Muscle of leg (tissue), 11 donors: ENCODE data around the gene CERS2. TPM values are rescaled to one million over a fixed set of nuclear protein-coding genes. Genes with fewer than 3 reads are reported as not detected.

Source experiments
- DNase-seq: peaks from one replicate; pipeline ENCODE4 v3.0.0; 2013
- H3K27ac ChIP-seq: one replicate; pipeline ENCODE4 v1.5.1; 2013; ENCODE audit warnings: mild to moderate bottlenecking, low read length, control low read depth
- H3K27me3 ChIP-seq: one replicate; pipeline ENCODE4 v1.6.1; 2013; ENCODE audit warnings: low read length; ENCODE audit not compliant: control insufficient read depth, insufficient read depth
- H3K36me3 ChIP-seq: one replicate; pipeline ENCODE4 v1.6.1; 2013; ENCODE audit warnings: low read length; ENCODE audit not compliant: control insufficient read depth, insufficient read depth
- H3K4me1 ChIP-seq: one replicate; pipeline ENCODE4 v1.6.1; 2013; ENCODE audit warnings: low read length; ENCODE audit not compliant: control insufficient read depth, insufficient read depth
- H3K4me3 ChIP-seq: one replicate; pipeline ENCODE4 v1.5.1; 2013; ENCODE audit warnings: low read length, control low read depth
- H3K9me3 ChIP-seq: replicated peaks from 2 replicates; pipeline ENCODE4 v1.6.1; 2013; ENCODE audit warnings: low read depth, low read length; ENCODE audit not compliant: control insufficient read depth
- WGBS: methylation state at CpG from one replicate; pipeline ENCODE4 v1.1.5; 2013; ENCODE audit warnings: missing lambda C conversion rate; ENCODE audit not compliant: insufficient coverage; 5-methylcytosine and 5-hydroxymethylcytosine counted together
- polyA plus RNA-seq, 8 donors: library from polyadenylated mRNA; unstranded; fragments of 120-200 nt; gene quantifications; one replicate each; pipeline versions ENCODE4 v1.2.1 to v1.2.3, GENCODE V29; 2013; ENCODE audit warnings: inconsistent platforms in 1 of 8, low replicate concordance in 1 of 8; ENCODE audit not compliant: insufficient read length in 8 of 8, insufficient read depth in 1 of 8
- total RNA-seq: library from RNA; stranded (reverse); fragments of 120-200 nt; gene quantifications from one replicate; pipeline ENCODE4 v1.2.4, GENCODE V29; 2013

CERS2 gene
- total and polyA plus RNA-seq, 9 donors: 47.3 to 111 (median 83.9) TPM

GRCh38 chr1:150981805-150982712 is 7.4 kb upstream of the CERS2 start, which contains the start of gene ANXA9:
ANXA9 (plus strand) TSS chr1:150982292; CDS start chr1:150983106, 814 bp downstream.
- Histone ChIP-seq H3K27me3 (no peaks in the 10 kb centered on the region), H3K27ac (no peak within 1 kb of the TSS), H3K4me3 (no peak within 1 kb of the TSS), H3K9me3 (no peaks in the 10 kb centered on the region), H3K36me3 (no peaks in the 10 kb centered on the region), H3K4me1 (peaks cover 12% of the 10 kb centered on the region)
- DNase-seq: no peak
- 25% methylated on average over 5 of the region's 12 CpGs for WGBS

- WGBS: 45% methylated on average over 2 of the region's 6 CpGs
- peaks cover 12% of the 10 kb centered on the region for H3K4me1 ChIP-seq
- no peaks in the 10 kb centered on the region for H3K27me3 ChIP-seq
- H3K27ac ChIP-seq: no peak overlapping the region
- no peaks in the 10 kb centered on the region for H3K9me3 ChIP-seq
- no peaks in the 10 kb centered on the region for H3K36me3 ChIP-seq
- no peak overlapping the region for H3K4me3 ChIP-seq
- no peak for DNase-seq
Measured at GRCh38 chr1:150981177-150981804, 6.7 kb upstream of the CERS2 start.

DNA sequence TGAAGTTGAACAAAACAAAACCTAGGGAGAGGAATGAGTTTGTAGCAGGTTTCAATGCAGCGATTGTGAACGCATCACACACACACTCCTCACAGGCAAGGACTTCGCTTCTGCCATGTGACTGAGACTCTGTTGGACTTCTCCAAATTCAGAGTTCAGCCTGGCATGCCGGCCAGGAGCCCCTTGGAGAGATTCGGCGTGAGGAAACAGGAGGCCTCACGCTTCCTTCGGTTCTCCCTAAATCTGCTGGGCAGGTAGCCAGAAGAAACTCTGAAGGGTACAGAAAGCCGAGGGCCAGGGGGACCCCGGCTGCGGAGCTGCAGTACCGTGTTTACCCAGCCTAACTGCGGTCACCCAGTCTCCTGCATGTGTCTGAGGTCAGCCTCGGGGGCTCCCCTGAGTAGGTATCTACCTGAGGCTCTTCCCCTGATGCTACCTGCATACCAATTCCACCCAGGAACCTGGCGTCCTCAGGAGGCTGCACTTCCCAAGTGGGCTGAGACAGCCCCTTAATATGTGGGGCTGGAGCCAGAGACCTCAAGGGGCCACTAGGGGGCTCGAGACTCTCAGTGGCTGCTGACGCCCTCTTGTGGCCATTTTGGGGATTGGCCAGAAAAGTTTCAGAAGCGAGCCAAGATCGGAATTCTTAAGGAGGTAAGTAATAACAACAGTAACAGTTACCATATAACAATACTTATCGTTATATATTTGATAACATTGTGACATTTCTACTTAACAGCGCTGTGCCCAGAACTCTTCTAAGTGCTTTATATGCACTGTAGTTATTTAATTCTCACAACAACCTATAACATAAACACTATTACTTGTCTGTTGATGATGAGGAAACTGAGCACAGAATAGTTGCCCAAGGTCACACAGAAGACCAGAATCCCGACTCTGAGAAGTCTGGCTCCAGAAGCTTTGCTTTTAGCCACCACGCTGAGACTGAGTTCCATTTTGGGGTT is 4.7 kb upstream of the CERS2 start:
- 33% methylated on average over 10 of the region's 23 CpGs for WGBS
- H3K4me3 ChIP-seq: peak overlapping the region; percentile 4
- H3K9me3 ChIP-seq: no peaks in the 10 kb centered on the region
- H3K27ac ChIP-seq: peak overlapping the region; percentile 25
- H3K4me1 ChIP-seq: peaks cover 15% of the 10 kb centered on the region
- no peaks in the 10 kb centered on the region for H3K27me3 ChIP-seq
- H3K36me3 ChIP-seq: no peaks in the 10 kb centered on the region
- peak; percentile 95 for DNase-seq

DNA sequence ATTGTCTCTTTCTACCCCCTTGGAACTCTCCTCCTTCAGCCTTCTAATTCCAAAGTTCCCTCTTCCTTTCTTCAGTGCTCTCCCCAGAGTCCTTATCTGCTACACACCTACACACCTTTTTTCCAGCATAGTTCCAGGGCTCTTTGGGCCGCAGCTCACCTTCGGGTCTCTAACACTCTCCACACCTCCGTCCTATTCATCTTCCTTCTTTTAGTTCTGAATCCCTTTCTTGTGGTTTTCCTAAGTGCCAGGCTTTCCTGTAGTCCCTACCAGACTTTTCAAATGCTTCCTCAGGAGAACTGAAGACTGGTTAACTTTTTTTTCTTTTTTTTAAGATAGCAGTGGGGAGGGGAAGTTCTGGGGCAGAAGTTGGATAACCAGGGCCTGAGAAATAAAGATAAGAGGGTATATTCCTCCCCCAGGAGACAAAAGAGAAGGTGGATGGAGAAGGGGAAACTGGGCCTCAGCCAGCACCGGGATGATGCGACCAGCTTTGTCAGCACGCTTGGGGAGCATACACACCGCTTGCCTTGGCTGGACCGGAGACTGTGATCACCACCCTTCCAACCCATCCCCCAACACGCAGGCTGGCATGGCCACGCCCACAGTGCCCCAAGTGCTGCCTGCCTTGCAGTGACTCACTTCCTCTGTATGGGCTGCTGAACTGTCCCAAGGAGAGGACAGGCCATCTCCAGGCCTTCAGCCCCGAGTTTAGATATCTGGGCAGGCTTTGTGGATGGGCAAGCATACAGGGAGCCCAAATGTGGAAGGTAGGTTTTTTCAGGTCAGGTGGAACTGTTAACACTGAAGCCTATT is 2.5 kb upstream of the CERS2 start:
- Histone ChIP-seq H3K4me3 (no peak overlapping the region), H3K4me1 (peaks cover 33% of the 10 kb centered on the region), H3K27ac (peak overlapping the region; percentile 47), H3K9me3 (no peaks in the 10 kb centered on the region), H3K27me3 (no peaks in the 10 kb centered on the region), H3K36me3 (no peaks in the 10 kb centered on the region)
- WGBS: 72% methylated on average over 7 of the region's 11 CpGs
- DNase-seq: peak; percentile 71

DNA sequence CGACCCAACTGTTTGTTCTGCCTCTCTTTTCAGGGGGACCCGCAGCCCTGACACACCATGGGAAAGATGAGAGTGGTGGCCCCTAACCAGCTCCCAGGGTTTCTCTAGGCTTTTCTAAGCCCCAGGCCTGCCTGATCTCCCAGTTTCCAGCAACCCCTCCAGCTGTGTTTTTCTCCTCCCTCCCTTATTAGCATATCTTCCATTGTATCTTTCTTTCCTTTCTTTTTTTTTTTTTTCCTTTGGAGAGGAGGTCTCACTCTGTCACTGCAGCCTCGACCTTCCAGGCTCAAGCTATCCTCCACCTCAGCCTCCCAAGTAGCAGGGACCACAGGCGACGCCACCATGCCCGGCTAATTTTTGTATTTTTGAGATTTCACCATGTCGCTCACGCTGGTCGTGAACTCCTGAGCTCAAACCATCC is 1.8 kb upstream of the CERS2 start:
- H3K36me3 ChIP-seq: no peaks in the 10 kb centered on the region
- no peak for DNase-seq
- no peaks in the 10 kb centered on the region for H3K27me3 ChIP-seq
- WGBS: 95% methylated on average over 6 of the region's 9 CpGs
- H3K4me3 ChIP-seq: no peak overlapping the region
- H3K4me1 ChIP-seq: peaks cover 39% of the 10 kb centered on the region
- H3K9me3 ChIP-seq: no peaks in the 10 kb centered on the region
- no peak overlapping the region for H3K27ac ChIP-seq

DNA sequence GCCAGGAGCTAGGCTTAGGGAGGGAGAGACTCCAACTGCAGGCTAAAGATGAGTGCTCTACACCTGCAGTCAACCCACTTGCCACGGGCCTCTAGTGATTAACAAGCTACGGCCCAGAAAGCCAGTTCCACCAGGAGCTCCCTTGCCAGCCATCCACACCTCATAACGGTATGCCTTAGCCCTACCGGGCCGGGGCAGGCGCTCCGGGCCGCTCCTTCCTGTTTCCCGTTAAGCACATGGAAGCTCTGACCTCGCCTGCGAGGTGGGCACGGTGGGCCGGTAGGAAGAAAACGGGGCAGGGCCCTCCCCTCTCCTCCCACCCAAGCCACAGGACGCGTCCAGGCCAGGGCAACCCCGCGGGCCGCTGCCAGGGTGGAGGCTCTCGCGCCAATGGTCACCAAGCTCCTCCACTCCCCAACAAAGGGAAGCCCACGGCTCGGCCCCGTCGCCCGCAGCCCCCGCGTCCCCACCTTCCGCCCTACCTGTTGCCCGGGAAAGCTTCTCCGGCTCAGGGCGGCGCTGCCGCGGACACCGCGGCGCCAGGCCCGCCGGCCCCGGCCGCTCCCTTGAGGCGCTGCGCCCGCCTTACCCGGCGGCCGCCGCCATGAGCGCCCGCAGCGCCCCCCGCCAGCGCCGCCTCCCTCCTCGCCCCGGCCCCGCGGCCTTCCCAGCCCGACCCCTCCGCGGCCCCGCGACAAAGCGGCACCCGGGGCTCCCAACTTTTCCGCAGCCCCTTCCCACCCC is 627 bp downstream of the CERS2 start:
- Histone ChIP-seq H3K9me3 (no peaks in the 10 kb centered on the region), H3K27me3 (no peaks in the 10 kb centered on the region), H3K4me3 (peak overlapping the region; percentile 91), H3K36me3 (peaks cover 5% of the 10 kb centered on the region), H3K27ac (peak overlapping the region; percentile 87), H3K4me1 (peaks cover 44% of the 10 kb centered on the region)
- WGBS: 0% methylated on average over 67 of the region's 67 CpGs
- DNase-seq: peak; percentile 42

DNA sequence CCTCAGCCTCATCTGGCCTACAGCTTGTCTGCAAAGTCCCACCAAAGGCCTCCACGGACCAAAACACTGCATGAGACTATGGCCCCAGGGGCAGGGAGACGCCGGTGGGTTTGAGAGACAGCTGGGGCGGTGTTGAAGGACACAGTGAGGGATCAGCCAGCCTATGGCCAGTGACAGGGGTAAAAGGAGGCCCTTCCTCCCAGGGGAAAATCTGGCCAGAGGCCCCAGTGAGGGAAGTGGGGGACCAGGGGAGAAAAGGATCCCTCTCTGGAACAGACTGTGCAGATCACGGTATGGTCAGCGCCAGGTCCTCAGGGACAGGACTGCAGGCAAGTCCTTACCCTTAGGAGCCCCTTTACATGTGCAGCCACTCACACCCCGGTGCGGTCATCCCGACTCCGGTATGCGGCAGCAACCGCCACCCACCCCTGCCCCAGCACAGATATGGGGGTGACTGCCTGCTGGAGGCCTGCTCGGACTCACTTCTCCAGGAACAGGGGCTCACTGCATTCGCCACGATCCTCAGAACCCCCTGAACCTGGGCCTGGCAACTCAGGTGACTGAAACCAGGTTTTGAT is 1.3 kb downstream of the CERS2 start:
- peak overlapping the region; percentile 91 for H3K4me3 ChIP-seq
- 10% methylated on average over 10 of the region's 15 CpGs for WGBS
- no peaks in the 10 kb centered on the region for H3K27me3 ChIP-seq
- peak overlapping the region; percentile 87 for H3K27ac ChIP-seq
- H3K36me3 ChIP-seq: peaks cover 11% of the 10 kb centered on the region
- no peaks in the 10 kb centered on the region for H3K9me3 ChIP-seq
- peaks cover 43% of the 10 kb centered on the region for H3K4me1 ChIP-seq
- peak; percentile 27 for DNase-seq

DNA sequence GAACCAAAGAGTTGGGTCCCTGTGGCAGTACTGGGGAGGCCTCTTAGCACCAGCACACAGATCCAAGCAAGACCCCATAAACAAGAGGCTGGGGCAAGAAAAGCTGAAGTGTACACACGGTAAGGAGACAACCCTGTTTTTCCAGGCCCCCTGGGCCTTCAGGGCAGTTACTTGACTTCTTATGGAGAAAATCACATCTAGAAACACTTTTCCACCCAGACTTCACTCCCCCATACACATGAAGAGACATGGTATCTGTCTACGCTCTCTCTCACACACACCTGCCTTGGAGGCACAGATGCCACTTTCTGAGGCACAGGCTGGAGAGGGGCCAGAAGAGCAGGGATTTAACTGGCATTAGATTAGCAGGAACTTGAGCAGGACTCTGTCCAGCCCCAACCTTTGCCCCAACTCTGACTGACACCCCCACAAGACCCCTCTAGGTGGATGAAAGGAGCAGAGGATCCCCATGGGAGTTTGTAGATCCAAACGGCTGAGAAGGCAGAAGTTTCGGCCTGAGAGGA is 2.2 kb downstream of the CERS2 start:
- Histone ChIP-seq H3K36me3 (peaks cover 20% of the 10 kb centered on the region), H3K4me1 (peaks cover 42% of the 10 kb centered on the region), H3K27ac (no peak overlapping the region), H3K9me3 (no peaks in the 10 kb centered on the region), H3K4me3 (no peak overlapping the region), H3K27me3 (no peaks in the 10 kb centered on the region)
- peak; percentile 41 for DNase-seq
- 31% methylated on average over 3 of the region's 4 CpGs for WGBS
